K562 (cell line): ENCODE data around the gene UBE2E3. TPM values are rescaled to one million over a fixed set of nuclear protein-coding genes. Genes with fewer than 3 reads are reported as not detected.
A peak's percentile ranks its signal among the peaks of the same experiment; 100 is the strongest.

Experiments
- ATAC-seq: fragments of 200-7000 bp; cut with Tn5 transposase; 3 replicates; pipeline ENCODE4 v1.9.1; 2020; ENCODE audit warnings: moderate library complexity
- BruUV-seq: library from RNA; stranded (reverse); fragments of 400-500 nt; replicated peaks from 2 replicates; lab custom pipeline; 2021; lab: Mats Ljungman, UMichigan
- CTCF ChIA-PET: fragments of 300-600 bp; formaldehyde crosslinking; extraction: SDS; loops from one replicate; lab custom pipeline; 2021; ENCODE audit warnings: low intra/inter-chr PET ratio; lab: Yijun Ruan, JAX
- POLR2A ChIA-PET: fragments of 300-600, 350-650 bp; sonication (Branson Sonifier 250); formaldehyde crosslinking; extraction: SDS; loops from one replicate; lab custom pipeline; 2021; ENCODE audit warnings: antibody characterized with exemption, inconsistent platforms; lab: Yijun Ruan, JAX
- DNase-seq, 4 experiments: peaks; one replicate each; pipeline versions ENCODE4 v3.0.0 to v3.0.0-alpha.2; 2011 to 2018; ENCODE audit warnings: low spot score in 3 of 4, mixed read lengths in 3 of 4; ENCODE audit errors: extremely low read depth in 1 of 4
- FAIRE-seq: peaks from 2 replicates; lab custom pipeline; 2011; peaks lifted over from hg19 to GRCh38; lab: Jason Lieb, UNC
- H2AFZ ChIP-seq: 2 replicates; pipeline ENCODE4 v1.6.0; 2011; ENCODE audit warnings: low read depth, low read length, control low read depth, inconsistent platforms
- H3K27ac ChIP-seq: fragments of 200-600 bp; 3 replicates; pipeline ENCODE4 v1.8.0; 2011; ENCODE audit warnings: low read depth, mild to moderate bottlenecking, control low read depth, inconsistent platforms, low read length, moderate library complexity, mixed read lengths; ENCODE audit errors: extremely low read depth
- H3K27me3 ChIP-seq, 2 experiments: fragments of 300-600 bp in 1 of 2; 2 replicates in 1 of 2; 3 replicates in 1 of 2; pipeline versions ENCODE4 v1.6.0 to v1.8.0; 2011; ENCODE audit warnings: inconsistent platforms in 2 of 2, low read length in 2 of 2, mild to moderate bottlenecking in 1 of 2, mixed read lengths in 1 of 2, moderate library complexity in 1 of 2; ENCODE audit not compliant: control insufficient read depth in 2 of 2, insufficient read depth in 2 of 2
- H3K36me3 ChIP-seq: fragments of 300-600 bp; 3 replicates; pipeline ENCODE4 v1.8.0; 2011; ENCODE audit warnings: mild to moderate bottlenecking, low read length, inconsistent platforms; ENCODE audit not compliant: control insufficient read depth, insufficient read depth
- H3K4me1 ChIP-seq, 2 experiments: fragments of 200-600 bp in 1 of 2; replicated peaks in 1 of 2; 2 replicates in 1 of 2; 3 replicates in 1 of 2; pipeline versions ENCODE4 v1.5.1 to v1.8.0; 2011; ENCODE audit warnings: inconsistent platforms in 2 of 2, low read length in 2 of 2, mild to moderate bottlenecking in 1 of 2, mixed read lengths in 1 of 2, moderate library complexity in 1 of 2; ENCODE audit not compliant: control insufficient read depth in 2 of 2, insufficient read depth in 2 of 2
- H3K4me2 ChIP-seq: 2 replicates; pipeline ENCODE4 v1.6.1; 2011; ENCODE audit warnings: low read length, control low read depth, inconsistent platforms, mixed read lengths; ENCODE audit not compliant: insufficient read depth
- H3K4me3 ChIP-seq: fragments of 200-600 bp; sonication (generic), shearing (Covaris generic); 2 replicates; pipeline ENCODE4 v1.5.1; 2016; ENCODE audit warnings: control low read depth, inconsistent platforms
- H3K79me2 ChIP-seq: fragments of 200-600 bp; 3 replicates; pipeline ENCODE4 v1.8.0; 2011; ENCODE audit warnings: low read length, inconsistent platforms; ENCODE audit not compliant: control insufficient read depth, insufficient read depth
- H3K9ac ChIP-seq, 2 experiments: 2 replicates each; pipeline versions ENCODE4 v1.6.0 to v1.6.1; 2011; ENCODE audit warnings: low read depth in 2 of 2, low read length in 2 of 2, control low read depth in 1 of 2, inconsistent platforms in 1 of 2, mild to moderate bottlenecking in 1 of 2, mixed read lengths in 1 of 2; ENCODE audit not compliant: insufficient read depth in 1 of 2
- H3K9me1 ChIP-seq: one replicate; pipeline ENCODE4 v1.6.0; 2011; ENCODE audit warnings: inconsistent platforms, mild to moderate bottlenecking, low read length, moderate library complexity; ENCODE audit not compliant: control insufficient read depth, insufficient read depth
- H3K9me3 ChIP-seq: replicated peaks from 2 replicates; pipeline ENCODE4 v1.5.1; 2011; ENCODE audit warnings: low read depth, low read length, inconsistent platforms; ENCODE audit not compliant: control insufficient read depth, insufficient read depth
- H4K20me1 ChIP-seq: replicated peaks from 2 replicates; pipeline ENCODE4 v1.6.1; 2011; ENCODE audit warnings: low read length, inconsistent platforms, mixed read lengths; ENCODE audit not compliant: control insufficient read depth, insufficient read depth
- CBFB ChIP-seq: sonication (generic); formaldehyde crosslinking; IDR thresholded peaks from 2 replicates; pipeline ENCODE4 v1.4.0; 2020; ENCODE audit warnings: mild to moderate bottlenecking, missing genetic modification reagents
- HNRNPLL ChIP-seq: fragments of 200-400 bp; formaldehyde crosslinking; IDR thresholded peaks from 2 replicates; pipeline ENCODE4 v1.6.1; 2017; ENCODE audit warnings: low read length, low read depth, mild to moderate bottlenecking; ENCODE audit not compliant: poor library complexity, severe bottlenecking
- KDM1A ChIP-seq, 2 experiments: fragments of 450-650 bp; IDR thresholded peaks; 2 replicates each; pipeline ENCODE4 v1.6.1; 2016; ENCODE audit warnings: mild to moderate bottlenecking in 2 of 2
- KLF1 ChIP-seq: fragments of 450-650 bp; IDR thresholded peaks from 2 replicates; pipeline ENCODE4 v1.6.1; 2016; ENCODE audit warnings: missing genetic modification characterization, missing compliant biosample characterization
- NR2C1 ChIP-seq, 2 experiments: fragments of 450-650 bp; IDR thresholded peaks; 2 replicates each; pipeline ENCODE4 v1.6.1; 2017; ENCODE audit warnings: mild to moderate bottlenecking in 2 of 2, antibody characterized with exemption in 1 of 2, inconsistent platforms in 1 of 2, missing compliant biosample characterization in 1 of 2, missing genetic modification characterization in 1 of 2
- PCBP2 ChIP-seq: fragments of 200-400 bp; formaldehyde crosslinking; IDR thresholded peaks from 2 replicates; pipeline ENCODE4 v1.6.1; 2018; ENCODE audit warnings: low read length, low read depth, mild to moderate bottlenecking, moderate library complexity; ENCODE audit not compliant: poor library complexity, severe bottlenecking
- PTBP1 ChIP-seq: fragments of 200-400 bp; formaldehyde crosslinking; IDR thresholded peaks from 2 replicates; pipeline ENCODE4 v1.6.1; 2017; ENCODE audit warnings: low read depth, low read length
- RAD21 ChIP-seq, 2 experiments: fragments of 250-450 bp in 1 of 2; fragments of 450-650 bp in 1 of 2; sonication (Bioruptor Pico) in 1 of 2; formaldehyde crosslinking in 1 of 2; IDR thresholded peaks in 1 of 2; conservative IDR thresholded peaks in 1 of 2; 2 replicates each; pipeline versions ENCODE4 v1.4.0 to v1.8.0; 2020 to 2022; ENCODE audit warnings: mild to moderate bottlenecking in 2 of 2, moderate library complexity in 1 of 2
- SIRT6 ChIP-seq: IDR thresholded peaks from one replicate; pipeline ENCODE4 v1.6.1; 2012; ENCODE audit warnings: low read depth, mild to moderate bottlenecking, control low read depth, inconsistent platforms, low read length, moderate library complexity
- SMAD1 ChIP-seq: fragments of 150-350 bp; IDR thresholded peaks from 2 replicates; pipeline ENCODE4 v1.6.1; 2014; ENCODE audit warnings: low read length, low read depth; ENCODE audit not compliant: partially characterized antibody
- SREBF1 ChIP-seq: fragments of 150-350 bp; IDR thresholded peaks from 2 replicates; pipeline ENCODE4 v1.6.1; 2014; ENCODE audit warnings: antibody characterized with exemption, low read depth, low read length, borderline replicate concordance
- SRSF3 ChIP-seq: fragments of 200-400 bp; formaldehyde crosslinking; IDR thresholded peaks from 2 replicates; pipeline ENCODE4 v1.6.1; 2016; ENCODE audit warnings: mild to moderate bottlenecking, low read length, moderate library complexity; ENCODE audit not compliant: insufficient read depth
- TRIM25 ChIP-seq: fragments of 450-650 bp; IDR thresholded peaks from 2 replicates; pipeline ENCODE4 v1.7.0; 2016; ENCODE audit warnings: borderline replicate concordance
- ZNF324 ChIP-seq: fragments of 250-450 bp; sonication (Bioruptor Pico); IDR thresholded peaks from 2 replicates; pipeline ENCODE4 v1.4.0; 2020; ENCODE audit warnings: mild to moderate bottlenecking
- ZNF512 ChIP-seq: IDR thresholded peaks from 2 replicates; pipeline ENCODE4 v1.6.1; 2016; ENCODE audit warnings: missing genetic modification characterization, missing compliant biosample characterization
- ZNF766 ChIP-seq: fragments of 200-800 bp; sonication (Bioruptor generic); conservative IDR thresholded peaks from 2 replicates; pipeline ENCODE4 v1.6.1; 2016; ENCODE audit warnings: missing genetic modification characterization, missing compliant biosample characterization
- in situ Hi-C: fragments of 300-500 bp; cut with MboI; formaldehyde crosslinking; loops from 4 replicates; pipeline ENCODE4 v1.15.0; 2018; ENCODE audit warnings: inconsistent platforms, mixed read lengths
- intact Hi-C: fragments of 100-400 bp; cut with micrococcal nuclease; formaldehyde crosslinking; loops from 2 replicates; pipeline ENCODE4 v1.14.2; 2022
- polyA plus RNA-seq, 8 experiments: library from polyadenylated mRNA; depleted of rRNA in 4 of 8; stranded (reverse) in 5 of 8; unstranded in 3 of 8; fragments of >200 nt; fragmentation: Nextera tagmentation in 2 of 8; fragmentation: Illumina TruSeq in 1 of 8; extraction: Ambion mirVana in 2 of 8; extraction: Trizol in 1 of 8; gene quantifications; 2 replicates each; pipeline versions ENCODE4 v1.2.1 to v1.2.3, GENCODE V29; 2011 to 2014; ENCODE audit warnings: inconsistent platforms in 1 of 8, missing spikeins in 1 of 8
- total RNA-seq, 7 experiments: library from RNA; depleted of rRNA in 6 of 7; stranded (reverse); fragments of >200 nt in 6 of 7; fragmentation: Illumina TruSeq in 2 of 7; extraction: Trizol in 2 of 7; gene quantifications; 2 replicates each; pipeline versions ENCODE4 v1.2.1 to v1.2.3, GENCODE V29; 2011 to 2021; ENCODE audit warnings: low replicate concordance in 1 of 7
- TF ChIP-seq, protein P1 (sequence below): fragments of 450-650 bp; formaldehyde crosslinking; IDR thresholded peaks from 2 replicates; pipeline ENCODE4 v1.4.0; 2020; ENCODE audit warnings: mild to moderate bottlenecking

Gene UBE2E3
- total and polyA plus RNA-seq, 9 of the 15 experiments (the other 6 are each of a cell fraction or from before 2014, with no cell fraction given): 58.2 to 173 (median 78.0) TPM

DNA sequence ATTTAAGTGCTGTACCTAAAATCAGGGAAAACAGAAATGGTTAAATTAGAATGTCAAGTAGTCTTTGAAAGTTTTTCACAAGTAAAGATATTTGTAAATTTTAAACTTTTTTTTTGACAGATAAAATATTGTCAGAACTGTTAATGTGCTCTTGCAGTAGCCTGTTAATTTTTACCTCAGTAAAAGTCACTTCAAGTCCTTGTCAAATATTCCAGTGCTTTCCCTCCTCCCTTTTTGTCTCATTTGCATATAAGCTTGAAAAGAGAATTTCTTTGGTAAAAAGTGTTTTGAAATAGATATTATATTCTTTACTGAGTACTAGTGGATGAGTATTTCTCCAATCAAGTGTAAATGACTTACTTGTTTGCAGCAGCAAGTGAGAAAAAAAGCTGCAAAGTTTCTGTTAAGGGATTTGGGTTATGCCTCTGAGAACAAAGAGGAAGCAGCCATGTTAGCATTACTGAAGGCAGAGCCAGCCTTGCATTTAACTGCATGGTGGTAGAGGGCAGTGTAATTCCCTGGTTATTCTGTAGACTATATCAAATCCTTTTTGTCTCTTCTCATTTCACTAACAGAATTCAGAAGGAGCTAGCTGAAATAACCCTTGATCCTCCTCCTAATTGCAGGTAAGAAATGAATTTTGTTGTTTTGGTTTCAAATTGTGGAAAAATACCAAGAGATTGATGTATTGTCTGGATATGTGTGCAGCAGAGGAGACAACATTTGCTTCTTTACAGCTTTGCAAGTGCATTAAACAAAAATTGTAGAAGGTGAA is 3.2 kb downstream of the UBE2E3 start:
- peak; percentile 77 for FAIRE-seq
- H3K36me3 ChIP-seq: peaks cover 34% of the 10 kb centered on the region
- H3K4me1 ChIP-seq: peaks cover 8 to 25% of the 10 kb centered on the region in 2 experiments; a peak in 4 of 5 replicates
- no peaks in the 10 kb centered on the region for H3K27me3 ChIP-seq
- H3K27ac ChIP-seq: peak overlapping the region; percentile 51; the same call in 2 of the 3 replicates
- in situ Hi-C loops: no loop called here
- H4K20me1 ChIP-seq: no peaks in the 10 kb centered on the region
- no TSS peak for BruUV-seq
- POLR2A ChIA-PET: interaction anchor here (0.8 to 1.0 kb wide), 3 partner anchors 11 to 28 kb away, joined by 3 to 5 read pairs (median 4); no protein-coding TSS in a partner anchor
- H3K9ac ChIP-seq: peak overlapping the region in 1 of 2 experiments; percentile 67; a peak in 2 of 4 replicates
- H3K4me2 ChIP-seq: peak overlapping the region; percentile 51
- H3K9me1 ChIP-seq: no peaks in the 10 kb centered on the region
- peaks cover 74% of the 10 kb centered on the region for H3K79me2 ChIP-seq
- peak; percentile 70 for ATAC-seq
- intact Hi-C loops: loop anchor here (2.0 to 10.0 kb wide), 4 partner anchors 75 to 911 kb away; partner anchors contain the start of gene ITPRID2
- peak; percentile 25 to 64 (median 43) for DNase-seq
- peak overlapping the region; percentile 5; the same call in 1 of the 2 replicates for H3K4me3 ChIP-seq
- no peaks in the 10 kb centered on the region for H3K9me3 ChIP-seq
- peak overlapping the region; percentile 81 for H2AFZ ChIP-seq
- CTCF ChIA-PET: no interaction called here
- TF ChIP-seq SIRT6 (no peak), PCBP2 (no peak), ZNF324 (CRISPR knock-in tag) (peak; percentile 65; the same call in 1 of the 2 replicates), KDM1A (IDR thresholded peaks at IDR 0.05) (no peak), SREBF1 (no peak), KLF1 (tag) (no peak), CBFB (no peak), ZNF512 (tag) (peak; percentile 63), SMAD1 (no peak), PTBP1 (no peak), NR2C1 (IDR thresholded peaks at IDR 0.05) (no peak), NR2C1 (tag; IDR thresholded peaks at IDR 0.05) (no peak), SRSF3 (no peak), TRIM25 (no peak), ZNF766 (CRISPR knock-in tag) (no peak), RAD21 (CRISPR knock-in tag; conservative IDR thresholded peaks at IDR 0.05 in 1 of 2, IDR thresholded peaks at IDR 0.05 in 1 of 2) (peak; percentile 23 to 38; a peak in 3 of 4 replicates), HNRNPLL (no peak)
- TF ChIP-seq, protein P1, sequence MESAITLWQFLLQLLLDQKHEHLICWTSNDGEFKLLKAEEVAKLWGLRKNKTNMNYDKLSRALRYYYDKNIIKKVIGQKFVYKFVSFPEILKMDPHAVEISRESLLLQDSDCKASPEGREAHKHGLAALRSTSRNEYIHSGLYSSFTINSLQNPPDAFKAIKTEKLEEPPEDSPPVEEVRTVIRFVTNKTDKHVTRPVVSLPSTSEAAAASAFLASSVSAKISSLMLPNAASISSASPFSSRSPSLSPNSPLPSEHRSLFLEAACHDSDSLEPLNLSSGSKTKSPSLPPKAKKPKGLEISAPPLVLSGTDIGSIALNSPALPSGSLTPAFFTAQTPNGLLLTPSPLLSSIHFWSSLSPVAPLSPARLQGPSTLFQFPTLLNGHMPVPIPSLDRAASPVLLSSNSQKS: no peak
